Neural cell (in vitro differentiated cells): ENCODE measurements around the gene FAM9C.

Experiments used
- EP300 ChIP-seq: fragments of 450-650 bp; conservative IDR thresholded peaks from 2 replicates; pipeline ENCODE4 v1.6.1; 2014; ENCODE audit warnings: antibody characterized with exemption, mild to moderate bottlenecking, moderate library complexity; ENCODE audit not compliant: poor library complexity, severe bottlenecking
- TF ChIP-seq, protein P1 (sequence below): IDR thresholded peaks from 2 replicates; pipeline ENCODE4 v1.6.1; 2012; ENCODE audit warnings: borderline replicate concordance
- TF ChIP-seq, protein P2 (sequence below): fragments of 450-650 bp; IDR thresholded peaks from 2 replicates; pipeline ENCODE4 v1.5.1; 2014; ENCODE audit warnings: antibody characterized with exemption, mild to moderate bottlenecking, moderate library complexity; ENCODE audit not compliant: poor library complexity, severe bottlenecking

DNA sequence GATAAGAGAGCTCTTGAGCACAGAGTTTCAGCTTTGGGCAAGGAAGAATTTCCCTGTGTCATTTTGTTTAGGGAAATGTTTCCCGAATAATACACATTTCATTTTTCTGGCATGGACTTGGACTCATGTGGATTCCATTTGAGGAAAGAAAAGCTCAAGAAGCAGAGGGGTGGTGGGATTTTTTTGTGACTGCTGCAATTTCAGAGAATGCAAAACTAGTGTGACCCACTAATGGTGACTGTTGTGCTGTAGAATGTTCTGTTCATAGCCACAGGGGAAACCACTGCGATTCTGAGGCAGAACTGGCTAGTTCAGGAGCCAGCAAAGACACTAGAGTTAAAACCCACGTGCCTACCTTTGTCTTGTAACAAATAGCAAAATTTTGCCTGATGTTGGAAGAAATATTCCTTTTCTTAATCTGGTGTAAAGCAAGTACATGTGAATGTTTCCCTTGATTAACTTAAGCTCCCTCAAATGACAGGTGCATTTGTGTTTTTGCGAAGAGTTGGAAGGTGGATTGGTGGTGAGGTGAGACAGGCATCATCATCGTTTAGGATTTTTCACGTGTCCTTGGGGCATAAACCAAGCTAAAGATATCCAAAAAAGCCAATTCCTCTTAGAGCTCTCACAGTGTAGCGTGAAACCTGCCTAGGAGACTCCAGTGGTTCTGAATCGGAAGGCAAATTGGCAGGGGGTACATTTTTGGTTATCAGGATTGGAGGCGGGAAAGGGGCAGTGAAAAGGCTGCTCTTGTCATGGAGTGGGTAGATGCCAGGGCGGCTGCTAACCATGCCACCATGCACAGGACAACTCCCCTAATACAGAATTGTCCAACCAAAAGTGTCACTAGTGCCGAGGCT lies 38.0 kb upstream of the FAM9C start:
- TF ChIP-seq, protein P1, sequence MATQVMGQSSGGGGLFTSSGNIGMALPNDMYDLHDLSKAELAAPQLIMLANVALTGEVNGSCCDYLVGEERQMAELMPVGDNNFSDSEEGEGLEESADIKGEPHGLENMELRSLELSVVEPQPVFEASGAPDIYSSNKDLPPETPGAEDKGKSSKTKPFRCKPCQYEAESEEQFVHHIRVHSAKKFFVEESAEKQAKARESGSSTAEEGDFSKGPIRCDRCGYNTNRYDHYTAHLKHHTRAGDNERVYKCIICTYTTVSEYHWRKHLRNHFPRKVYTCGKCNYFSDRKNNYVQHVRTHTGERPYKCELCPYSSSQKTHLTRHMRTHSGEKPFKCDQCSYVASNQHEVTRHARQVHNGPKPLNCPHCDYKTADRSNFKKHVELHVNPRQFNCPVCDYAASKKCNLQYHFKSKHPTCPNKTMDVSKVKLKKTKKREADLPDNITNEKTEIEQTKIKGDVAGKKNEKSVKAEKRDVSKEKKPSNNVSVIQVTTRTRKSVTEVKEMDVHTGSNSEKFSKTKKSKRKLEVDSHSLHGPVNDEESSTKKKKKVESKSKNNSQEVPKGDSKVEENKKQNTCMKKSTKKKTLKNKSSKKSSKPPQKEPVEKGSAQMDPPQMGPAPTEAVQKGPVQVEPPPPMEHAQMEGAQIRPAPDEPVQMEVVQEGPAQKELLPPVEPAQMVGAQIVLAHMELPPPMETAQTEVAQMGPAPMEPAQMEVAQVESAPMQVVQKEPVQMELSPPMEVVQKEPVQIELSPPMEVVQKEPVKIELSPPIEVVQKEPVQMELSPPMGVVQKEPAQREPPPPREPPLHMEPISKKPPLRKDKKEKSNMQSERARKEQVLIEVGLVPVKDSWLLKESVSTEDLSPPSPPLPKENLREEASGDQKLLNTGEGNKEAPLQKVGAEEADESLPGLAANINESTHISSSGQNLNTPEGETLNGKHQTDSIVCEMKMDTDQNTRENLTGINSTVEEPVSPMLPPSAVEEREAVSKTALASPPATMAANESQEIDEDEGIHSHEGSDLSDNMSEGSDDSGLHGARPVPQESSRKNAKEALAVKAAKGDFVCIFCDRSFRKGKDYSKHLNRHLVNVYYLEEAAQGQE: no peak
- TF ChIP-seq, protein P2, sequence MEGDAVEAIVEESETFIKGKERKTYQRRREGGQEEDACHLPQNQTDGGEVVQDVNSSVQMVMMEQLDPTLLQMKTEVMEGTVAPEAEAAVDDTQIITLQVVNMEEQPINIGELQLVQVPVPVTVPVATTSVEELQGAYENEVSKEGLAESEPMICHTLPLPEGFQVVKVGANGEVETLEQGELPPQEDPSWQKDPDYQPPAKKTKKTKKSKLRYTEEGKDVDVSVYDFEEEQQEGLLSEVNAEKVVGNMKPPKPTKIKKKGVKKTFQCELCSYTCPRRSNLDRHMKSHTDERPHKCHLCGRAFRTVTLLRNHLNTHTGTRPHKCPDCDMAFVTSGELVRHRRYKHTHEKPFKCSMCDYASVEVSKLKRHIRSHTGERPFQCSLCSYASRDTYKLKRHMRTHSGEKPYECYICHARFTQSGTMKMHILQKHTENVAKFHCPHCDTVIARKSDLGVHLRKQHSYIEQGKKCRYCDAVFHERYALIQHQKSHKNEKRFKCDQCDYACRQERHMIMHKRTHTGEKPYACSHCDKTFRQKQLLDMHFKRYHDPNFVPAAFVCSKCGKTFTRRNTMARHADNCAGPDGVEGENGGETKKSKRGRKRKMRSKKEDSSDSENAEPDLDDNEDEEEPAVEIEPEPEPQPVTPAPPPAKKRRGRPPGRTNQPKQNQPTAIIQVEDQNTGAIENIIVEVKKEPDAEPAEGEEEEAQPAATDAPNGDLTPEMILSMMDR: no peak
- no peak for TF ChIP-seq EP300
